Measurements from ENCODE around the gene SIGLEC7. TPM values are rescaled to one million over a fixed set of nuclear protein-coding genes. Genes with fewer than 3 reads are reported as not detected.

The SIGLEC7 gene
- total RNA-seq, 1 donor from 2014 or later, result not detected

GRCh38 chr19:51093510-51094345 is 48.4 kb upstream of the SIGLEC7 start:
- Mint-ChIP-seq H3K36me3 (ENCODE audit: low read depth, unreplicated experiment) (peaks cover 2% of the 10 kb centered on the region), H3K4me1 (ENCODE audit: low read depth, unreplicated experiment) (peaks cover 5% of the 10 kb centered on the region), H3K9me3 (ENCODE audit: unreplicated experiment) (no peaks in the 10 kb centered on the region), H3K27me3 (ENCODE audit: low read depth, unreplicated experiment) (peaks cover 25% of the 10 kb centered on the region), H3K27ac (ENCODE audit: unreplicated experiment) (no peak overlapping the region), H3K4me3 (ENCODE audit: unreplicated experiment) (no peak overlapping the region)
- Histone ChIP-seq H2AFZ (ENCODE audit: low read depth, low read length) (no peak overlapping the region), H3K4me3 (ENCODE audit: insufficient read depth, low read depth, low read length) (no peak overlapping the region), H3K9me3 (ENCODE audit: insufficient read depth, low read depth, low read length) (no peaks in the 10 kb centered on the region), H3K27me3 (ENCODE audit: insufficient read depth, low read length) (no peaks in the 10 kb centered on the region), H4K20me1 (ENCODE audit: insufficient read depth, low read length) (peaks cover 29% of the 10 kb centered on the region), H3K79me2 (ENCODE audit: insufficient read depth, low read length) (no peaks in the 10 kb centered on the region), H3K27ac (ENCODE audit: low read depth, low read length) (no peak overlapping the region), H3K4me2 (ENCODE audit: low read length) (no peak overlapping the region), H3K36me3 (ENCODE audit: insufficient read depth, low read length) (no peaks in the 10 kb centered on the region), H3K9ac (ENCODE audit: low read length) (no peak overlapping the region), H3K4me1 (ENCODE audit: insufficient read depth, low read length) (no peaks in the 10 kb centered on the region)
- FAIRE-seq (no peak), DNase-seq (ENCODE audit: low read depth) (no peak)
- TF ChIP-seq EZH2 (IDR thresholded peaks at IDR 0.05; ENCODE audit: insufficient read depth, low read length), result no peak
- TF ChIP-seq CTCF (IDR thresholded peaks at IDR 0.05; ENCODE audit: insufficient read depth, low read depth, low read length), result no peak

- no peaks in the 10 kb centered on the region for H3K79me2 ChIP-seq (ENCODE audit: insufficient read depth, low read length)
- H3K4me2 ChIP-seq (ENCODE audit: low read length), result no peak overlapping the region
- H2AFZ ChIP-seq (ENCODE audit: low read depth, low read length), result no peak overlapping the region
- TF ChIP-seq EZH2 (IDR thresholded peaks at IDR 0.05; ENCODE audit: insufficient read depth, low read length) (no peak), CTCF (IDR thresholded peaks at IDR 0.05; ENCODE audit: insufficient read depth, low read depth, low read length) (peak; percentile 26)
- FAIRE-seq, result no peak
- Mint-ChIP-seq H3K9me3 (ENCODE audit: unreplicated experiment) (no peaks in the 10 kb centered on the region), H3K4me1 (ENCODE audit: low read depth, unreplicated experiment) (peaks cover 5% of the 10 kb centered on the region), H3K4me3 (ENCODE audit: unreplicated experiment) (no peak overlapping the region), H3K27ac (ENCODE audit: unreplicated experiment) (no peak overlapping the region), H3K36me3 (ENCODE audit: low read depth, unreplicated experiment) (peaks cover 2% of the 10 kb centered on the region), H3K27me3 (ENCODE audit: low read depth, unreplicated experiment) (peaks cover 17% of the 10 kb centered on the region)
- no peak overlapping the region for H3K4me3 ChIP-seq (ENCODE audit: insufficient read depth, low read depth, low read length)
- H3K36me3 ChIP-seq (ENCODE audit: insufficient read depth, low read length), result no peaks in the 10 kb centered on the region
- no peaks in the 10 kb centered on the region for H3K27me3 ChIP-seq (ENCODE audit: insufficient read depth, low read length)
- H3K9ac ChIP-seq (ENCODE audit: low read length), result no peak overlapping the region
- H3K9me3 ChIP-seq (ENCODE audit: insufficient read depth, low read depth, low read length), result no peaks in the 10 kb centered on the region
- no peak overlapping the region for H3K27ac ChIP-seq (ENCODE audit: low read depth, low read length)
- no peaks in the 10 kb centered on the region for H3K4me1 ChIP-seq (ENCODE audit: insufficient read depth, low read length)
- peaks cover 38% of the 10 kb centered on the region for H4K20me1 ChIP-seq (ENCODE audit: insufficient read depth, low read length)
- DNase-seq (ENCODE audit: low read depth), result no peak
Observed at GRCh38 chr19:51094696-51095279, 47.3 kb upstream of the SIGLEC7 start.

Measured in astrocyte (in vitro differentiated cells and primary cell).